Suprapubic skin (tissue), 3 donors: ENCODE results near the gene GABRR3.
"Not testable (repeated sequence)": the region's sequence is repeated elsewhere in the genome, so short reads cannot be mapped to it uniquely, and the experiment has no call there.

Source experiments
- CTCF ChIP-seq, 2 donors: fragments of 200-600 bp in 1 of 2; fragments of 450-650 bp in 1 of 2; sonication (generic) in 1 of 2; IDR thresholded peaks; one replicate each; pipeline ENCODE4 v1.5.1; 2016 to 2019; ENCODE audit warnings: antibody characterized with exemption in 2 of 2, mild to moderate bottlenecking in 1 of 2, moderate library complexity in 1 of 2
- POLR2A ChIP-seq, 2 donors: fragments of 450-650 bp; IDR thresholded peaks; one replicate each; pipeline ENCODE4 v1.6.1; 2017; ENCODE audit warnings: antibody characterized with exemption in 2 of 2, mild to moderate bottlenecking in 2 of 2, moderate library complexity in 2 of 2

DNA sequence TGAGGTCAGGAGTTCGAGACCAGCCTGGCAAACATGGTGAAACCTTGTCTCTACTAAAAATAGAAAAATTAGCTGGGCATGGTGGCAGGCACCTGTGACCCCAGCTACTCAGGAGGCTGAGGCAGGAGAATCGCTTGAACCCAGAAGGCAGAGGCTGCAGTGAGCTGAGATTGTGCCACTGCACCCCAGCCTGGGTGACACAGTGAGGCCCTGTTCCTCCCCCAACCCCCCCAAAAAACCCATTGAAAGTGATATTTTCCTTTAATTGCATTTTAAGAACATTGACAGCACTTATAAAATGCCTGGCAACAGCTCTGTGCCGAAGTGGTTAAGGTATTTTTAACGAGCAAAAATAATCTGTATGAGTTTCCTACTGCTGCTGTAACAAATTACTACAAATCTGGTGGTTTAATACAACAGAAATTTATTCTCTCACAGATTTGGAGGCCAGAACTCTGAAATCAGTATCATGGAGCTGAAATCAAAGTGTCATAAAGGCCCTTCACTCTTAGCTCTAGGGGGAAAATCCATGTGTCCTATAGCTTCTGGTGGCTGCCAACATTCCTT is 24.1 kb downstream of the GABRR3 start:
- not testable (repeated sequence) for TF ChIP-seq CTCF, POLR2A (IDR thresholded peaks at IDR 0.05)
